HG03139 (cell line): ENCODE results near the gene SIAH1.
"Not testable (repeated sequence)": the region's sequence is repeated elsewhere in the genome, so short reads cannot be mapped to it uniquely, and the experiment has no call there.

Source experiments
- ATAC-seq: cut with Tn5 transposase; IDR thresholded peaks from one replicate; pipeline ENCODE4 v1.9.1; 2021; ENCODE audit not compliant: unreplicated experiment

SIAH1 gene

DNA sequence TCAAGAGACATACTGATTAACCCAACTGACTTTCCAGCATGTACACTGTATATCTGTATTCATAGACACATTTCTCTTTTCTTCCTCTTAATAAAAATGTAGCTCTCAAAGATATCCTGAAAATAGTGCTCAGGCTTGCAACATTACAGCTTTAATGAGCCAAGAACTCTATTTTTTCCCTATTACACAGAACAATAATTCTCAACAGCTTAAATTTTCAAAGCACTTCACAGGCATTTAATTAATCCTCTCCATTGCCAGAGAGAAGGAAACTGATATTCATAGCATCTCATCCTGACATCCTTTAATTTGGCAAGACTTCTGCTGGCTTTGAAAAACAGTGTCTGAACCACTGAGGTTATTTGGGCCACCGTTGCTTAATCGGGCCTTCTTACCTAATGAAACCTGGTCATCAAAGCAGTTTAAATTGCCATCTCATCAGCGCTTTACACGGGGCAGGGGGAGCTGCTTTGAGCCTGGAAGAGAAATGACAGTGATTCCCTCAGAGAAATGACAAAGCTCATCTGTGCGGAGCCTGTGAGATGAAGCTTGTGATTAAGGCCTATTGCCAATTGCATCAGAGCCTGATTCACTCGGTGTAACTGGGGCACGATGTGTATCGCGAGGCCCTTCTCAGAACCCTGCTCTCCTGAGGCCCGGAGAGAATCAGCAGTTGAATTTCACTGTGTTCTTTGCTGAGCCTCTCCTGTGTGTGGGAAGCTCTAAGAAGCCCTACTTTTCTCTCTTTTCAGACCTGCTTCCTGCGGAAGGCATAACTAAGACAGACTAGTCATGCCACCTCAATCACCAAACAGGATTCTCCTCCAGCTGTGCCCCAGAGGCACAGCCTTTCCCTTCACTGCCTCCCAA, 8.5 kb upstream of the SIAH1 start:
- ATAC-seq = no peak

GRCh38 chr16:48392407-48392806, 7.2 kb upstream of the SIAH1 start:
- ATAC-seq = no peak

- no peak for ATAC-seq
Measured at GRCh38 chr16:48386559-48387312, 1.5 kb upstream of the SIAH1 start.

DNA sequence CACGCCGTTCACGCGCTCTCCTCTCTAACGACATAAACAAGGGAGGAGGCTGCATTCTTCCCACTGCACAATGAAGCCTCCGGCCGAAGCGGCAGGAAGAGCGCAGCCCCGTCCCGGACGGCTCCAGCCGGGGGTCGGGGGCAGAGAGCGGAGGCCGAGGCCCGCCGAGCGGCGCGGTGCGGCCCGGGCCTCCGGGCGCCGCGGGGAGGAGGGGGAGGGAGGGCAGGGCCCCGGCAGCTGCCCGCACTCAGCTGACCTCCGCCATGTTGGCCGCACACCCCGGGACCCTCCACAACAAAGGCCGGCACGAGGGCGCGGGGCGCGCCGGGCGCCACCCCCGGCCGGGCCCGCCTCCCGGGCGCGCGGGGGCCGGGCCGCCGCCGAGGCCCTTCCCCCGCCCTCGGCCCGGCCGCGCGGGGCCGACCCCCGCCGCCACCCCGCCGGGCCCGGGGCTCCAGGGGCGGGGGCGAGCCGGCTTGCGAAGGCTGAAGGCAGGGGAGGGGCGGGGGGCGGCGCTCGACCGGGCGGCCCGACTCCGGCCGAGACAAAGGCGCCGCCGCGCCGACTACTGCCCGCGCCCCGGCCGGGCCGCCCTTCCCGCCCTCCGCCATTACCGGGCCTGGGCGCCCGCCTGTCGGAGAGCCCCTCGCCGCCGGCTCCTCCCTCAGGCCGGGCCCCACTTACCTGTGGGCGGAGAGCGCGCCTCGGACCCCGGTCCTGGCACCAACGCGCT, 527 bp downstream of the SIAH1 start:
- ATAC-seq = peak; percentile 46

- ATAC-seq = no peak
Measured at GRCh38 chr16:48383877-48384519, 1.2 kb downstream of the SIAH1 start.

DNA sequence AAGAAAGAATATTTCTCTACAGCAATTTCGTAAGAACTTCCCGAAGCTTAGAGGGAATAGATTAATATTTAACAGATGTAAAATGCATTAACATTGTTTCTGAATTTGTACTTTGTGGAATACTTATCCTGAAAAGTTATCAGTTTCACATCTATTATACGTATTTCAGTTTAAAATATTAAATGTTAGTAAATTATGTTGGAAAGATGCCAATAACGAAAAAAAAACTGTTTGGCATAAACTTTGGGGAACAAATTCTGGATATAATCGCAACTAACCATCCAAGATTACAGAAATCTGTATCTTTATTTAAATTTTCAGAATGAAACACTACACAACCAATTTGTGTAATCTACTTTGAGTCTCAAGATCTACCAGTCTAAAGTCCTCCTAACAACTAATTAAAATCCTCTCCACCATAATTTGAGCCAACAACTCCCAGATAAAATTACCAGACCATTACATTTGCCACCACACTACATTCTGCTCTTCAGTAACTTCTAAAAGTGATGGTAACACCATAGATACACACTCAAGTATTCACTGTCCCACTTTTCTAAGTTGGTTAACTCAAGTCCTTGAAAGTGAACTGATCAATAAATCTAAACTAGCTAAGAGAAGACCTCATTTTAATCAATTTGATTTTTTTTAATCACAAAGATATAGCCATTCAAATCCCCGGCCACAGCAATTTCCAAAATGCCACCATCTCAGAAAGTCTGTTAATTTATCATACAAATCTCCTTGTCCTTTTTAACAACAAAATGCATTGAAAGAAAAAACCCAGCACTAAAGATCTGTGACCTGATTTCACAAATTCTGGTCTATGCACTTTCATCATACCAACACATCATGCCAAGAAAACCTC, 2.0 kb downstream of the SIAH1 start:
- ATAC-seq = no peak

DNA sequence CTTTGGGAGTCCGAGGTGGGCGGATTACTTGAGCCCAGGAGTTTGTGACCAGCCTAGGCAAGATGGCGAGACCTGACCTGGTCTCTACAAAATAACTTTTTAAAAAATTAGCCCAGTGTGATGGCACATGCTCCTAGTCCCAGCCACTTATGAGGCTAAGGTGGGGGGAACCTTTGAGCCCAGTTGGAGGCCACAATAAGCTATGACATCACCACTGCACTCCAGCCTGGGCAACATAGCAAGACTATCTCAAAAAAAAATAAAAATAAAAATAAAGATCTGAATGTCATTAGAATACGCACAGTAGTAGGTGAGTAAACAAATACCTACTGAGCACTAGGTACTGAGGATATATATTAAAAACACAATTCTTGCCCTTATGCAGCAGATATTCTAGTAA, 3.1 kb downstream of the SIAH1 start:
- ATAC-seq = no peak

- ATAC-seq = no peak
Measured at GRCh38 chr16:48381201-48381600, 4.0 kb downstream of the SIAH1 start.

DNA sequence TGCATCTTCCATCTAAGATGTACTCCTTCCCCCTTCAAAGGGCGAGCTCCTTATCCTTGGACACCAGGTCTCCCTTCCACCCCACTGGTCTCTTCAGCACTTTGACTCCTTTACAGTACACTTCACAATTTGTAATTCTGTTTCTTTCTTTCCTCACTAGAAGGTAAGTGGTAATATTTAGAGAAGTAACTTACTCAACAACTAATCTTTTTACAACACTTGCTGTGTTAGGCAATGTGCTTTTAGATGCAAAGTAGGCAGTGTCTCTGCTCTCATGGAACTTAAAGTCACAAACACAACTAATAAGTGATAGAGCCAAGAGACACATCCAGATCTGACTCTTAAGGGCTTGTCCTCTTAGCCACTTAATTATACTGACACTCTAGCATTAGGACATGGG, 6.4 kb downstream of the SIAH1 start:
- ATAC-seq = no peak

DNA sequence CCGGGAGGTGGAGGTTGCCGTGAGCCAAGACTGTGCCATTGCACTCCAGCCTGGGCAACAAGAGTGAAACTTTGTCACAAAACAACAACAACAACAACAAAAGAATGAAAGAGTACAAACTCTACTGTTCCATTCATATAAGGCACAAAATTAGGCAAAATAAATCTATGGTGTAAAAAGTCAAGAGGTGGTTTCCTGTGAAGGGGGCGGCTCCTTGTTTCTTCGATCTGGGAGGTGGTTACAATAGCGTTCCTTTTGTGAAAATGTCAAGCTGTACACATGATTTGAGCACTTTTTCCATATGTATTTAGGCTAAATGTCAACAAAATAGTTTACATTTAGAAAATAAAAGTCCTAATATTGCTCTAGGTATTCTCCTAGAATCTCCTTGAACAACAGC, 6.9 kb downstream of the SIAH1 start:
- no peak for ATAC-seq

DNA sequence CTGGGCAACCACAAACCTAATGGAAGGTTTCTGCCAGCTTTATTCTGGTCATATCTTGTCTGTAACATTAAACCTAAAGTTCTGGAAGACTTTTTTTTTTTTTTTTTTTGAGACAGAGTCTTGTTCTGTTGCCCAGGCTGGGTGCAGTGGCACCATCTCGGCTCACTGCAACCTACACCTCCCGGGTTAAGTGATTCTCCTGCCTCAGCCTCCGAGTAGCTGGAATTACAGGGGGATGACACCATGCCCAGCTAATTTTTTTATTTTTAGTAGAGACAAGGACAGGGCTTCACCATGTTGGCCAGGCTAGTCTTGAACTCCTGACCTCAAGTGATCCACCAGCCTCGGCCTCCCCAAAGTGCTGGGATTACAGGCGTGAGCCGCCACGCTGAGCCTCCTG, 7.9 kb downstream of the SIAH1 start:
- ATAC-seq = not testable (repeated sequence)

DNA sequence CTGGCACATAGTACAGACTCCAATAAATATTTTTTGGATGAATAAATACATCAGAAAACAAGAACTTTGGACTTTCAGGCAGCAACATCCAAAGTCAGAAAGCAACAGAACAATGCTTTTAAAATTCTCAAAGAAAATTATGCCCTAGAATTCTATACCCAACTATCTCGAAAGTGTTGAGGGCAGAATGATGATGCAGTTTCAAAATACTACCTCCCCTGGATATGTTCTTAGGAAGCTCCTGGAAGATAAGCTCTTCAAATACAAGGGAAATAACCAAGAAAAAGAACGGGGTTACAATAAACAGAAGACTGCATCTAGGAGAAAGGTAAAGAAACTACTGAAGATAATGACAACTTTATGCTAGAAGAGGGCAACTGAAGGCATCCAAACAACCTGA, 11.0 kb downstream of the SIAH1 start:
- ATAC-seq = no peak

- no peak for ATAC-seq
Measured at GRCh38 chr16:48373258-48374029, 11.8 kb downstream of the SIAH1 start.

DNA sequence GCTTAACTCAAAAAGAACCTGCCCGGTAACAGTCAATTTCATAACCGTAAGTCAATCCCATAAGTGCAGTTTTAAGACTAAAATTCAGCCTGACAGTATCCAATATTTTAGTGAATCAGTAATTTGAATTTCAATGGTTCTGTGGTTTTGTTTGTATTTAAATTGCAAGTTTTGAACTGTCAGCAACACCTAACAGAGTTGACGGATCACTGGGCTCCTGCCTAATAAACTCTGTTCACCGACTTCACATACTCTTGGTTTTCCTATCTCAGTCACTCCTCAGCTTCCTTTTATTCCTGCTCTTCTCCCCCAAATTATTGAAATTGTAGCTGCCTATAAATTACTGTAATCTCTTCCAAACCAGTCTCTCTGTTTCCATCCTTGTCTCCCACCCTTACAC, 12.5 kb downstream of the SIAH1 start:
- no peak for ATAC-seq

GRCh38 chr16:48371393-48371780, 13.8 kb downstream of the SIAH1 start:
- no peak for ATAC-seq

DNA sequence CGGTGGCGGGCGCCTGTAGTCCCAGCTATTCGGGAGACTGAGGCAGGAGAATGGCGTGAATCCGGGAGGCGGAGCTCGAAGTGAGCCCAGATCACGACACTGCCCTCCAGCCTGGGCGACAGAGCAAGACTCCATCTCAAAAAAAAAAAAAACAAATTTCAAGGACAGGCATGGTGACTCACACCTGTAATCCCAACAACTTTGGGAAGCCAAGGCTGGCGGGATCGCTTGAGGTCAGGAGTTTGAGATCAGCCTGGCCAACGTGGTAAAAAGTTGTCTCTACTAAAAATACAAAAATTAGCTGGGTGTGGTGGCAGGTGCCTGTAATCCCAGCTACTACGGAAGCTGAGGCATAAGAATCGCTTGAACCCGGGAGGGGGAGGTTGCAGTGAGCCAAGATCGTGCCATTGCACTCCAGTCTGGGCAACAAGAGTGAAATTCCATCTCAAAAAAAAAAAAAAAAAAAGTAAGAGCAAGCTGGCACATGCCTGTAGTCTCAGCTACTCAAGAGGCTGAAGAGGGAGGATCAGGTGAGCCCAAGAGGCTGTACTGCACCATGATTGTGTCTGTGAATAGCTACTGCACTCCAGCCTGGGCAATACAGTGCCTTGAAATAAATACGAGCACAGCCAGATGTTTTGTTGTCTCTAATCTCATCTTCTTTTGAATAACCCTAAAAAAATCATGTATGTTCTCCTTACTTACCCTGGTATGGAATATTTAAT, 14.4 kb downstream of the SIAH1 start:
- not testable (repeated sequence) for ATAC-seq

DNA sequence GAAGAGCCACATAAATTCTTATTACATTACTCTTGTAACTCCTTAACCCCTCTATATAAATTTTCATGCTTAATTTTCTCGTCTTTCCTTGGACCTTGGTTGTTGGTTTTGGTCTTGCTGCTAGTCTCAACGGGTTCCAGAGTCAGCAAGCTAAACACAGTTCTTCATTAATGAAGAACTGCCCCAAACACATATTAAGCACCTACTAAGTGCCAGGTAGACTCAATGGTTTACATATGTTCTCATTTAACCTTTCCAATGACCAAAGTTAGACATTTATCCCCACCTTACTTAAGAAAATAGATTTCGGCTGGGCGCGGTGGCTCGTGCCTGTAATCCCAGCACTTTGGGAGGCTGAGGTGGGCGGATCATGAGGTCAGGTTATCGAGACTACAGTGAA, 15.0 kb downstream of the SIAH1 start:
- ATAC-seq = no peak

DNA sequence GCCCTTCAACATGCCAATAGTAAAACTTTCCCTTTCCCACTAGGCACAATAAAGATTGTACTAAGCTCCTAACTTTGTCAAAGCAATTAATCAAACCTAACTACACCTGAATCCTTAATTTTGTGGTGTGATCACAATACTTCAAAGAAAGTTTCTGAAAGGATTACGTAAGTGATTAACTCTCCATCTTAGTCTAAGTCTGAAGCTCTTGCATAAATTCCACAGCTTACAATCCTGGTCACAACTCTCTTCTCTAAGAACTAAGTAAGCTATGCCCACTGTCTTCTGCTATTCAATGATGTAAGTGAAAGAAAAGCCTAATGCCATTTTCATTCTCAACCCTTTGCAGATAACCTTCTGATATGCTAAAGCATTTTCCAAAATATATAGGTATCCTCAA, 15.4 kb downstream of the SIAH1 start:
- ATAC-seq = no peak
